ENCODE measurements around the gene SCO1.

Gene SCO1

GRCh38 chr17:10652984-10653659, 44.2 kb downstream of the SCO1 start:
- DNase-seq, result no peak

GRCh38 chr17:10651927-10652326, 45.4 kb downstream of the SCO1 start:
- no peak for DNase-seq

GRCh38 chr17:10649602-10650001, 47.7 kb downstream of the SCO1 start:
- DNase-seq, result no peak

GRCh38 chr17:10648956-10649355, 48.4 kb downstream of the SCO1 start:
- no peak for DNase-seq

- DNase-seq, result no peak
Observed at GRCh38 chr17:10648381-10648780, 49.0 kb downstream of the SCO1 start.

- no peak for DNase-seq
Observed at GRCh38 chr17:10646392-10646990, 50.8 kb downstream of the SCO1 start.

- DNase-seq, result no peak
Observed at GRCh38 chr17:10640475-10640874, 56.9 kb downstream of the SCO1 start.

- no peak for DNase-seq
Observed at GRCh38 chr17:10638151-10638550, 59.2 kb downstream of the SCO1 start.

GRCh38 chr17:10635290-10635689, 62.0 kb downstream of the SCO1 start:
- DNase-seq, result no peak

- no peak for DNase-seq
Observed at GRCh38 chr17:10633738-10634379, 63.5 kb downstream of the SCO1 start.

- no peak for DNase-seq
Observed at GRCh38 chr17:10631701-10632100, 65.6 kb downstream of the SCO1 start.

- no peak for DNase-seq
Observed at GRCh38 chr17:10631048-10631700, 66.2 kb downstream of the SCO1 start.

- no peak for DNase-seq
Observed at GRCh38 chr17:10629706-10630105, 67.6 kb downstream of the SCO1 start.

- DNase-seq, result no peak
Observed at GRCh38 chr17:10628756-10629155, 68.6 kb downstream of the SCO1 start.

GRCh38 chr17:10626390-10626789, 70.9 kb downstream of the SCO1 start:
- DNase-seq, result no peak

- DNase-seq, result no peak
Observed at GRCh38 chr17:10624969-10625368, 72.4 kb downstream of the SCO1 start.

GRCh38 chr17:10623737-10624338, 73.5 kb downstream of the SCO1 start:
- no peak for DNase-seq

- no peak for DNase-seq
Observed at GRCh38 chr17:10622617-10623485, 74.5 kb downstream of the SCO1 start.
